GM19193 (cell line): Measurements from ENCODE around the gene GPER1.

Source experiments
- POLR2A ChIP-seq: IDR thresholded peaks from 4 replicates; pipeline ENCODE4 v1.6.1; 2011; ENCODE audit not compliant: insufficient read depth, insufficient read length; ENCODE audit errors: extremely low read depth

The GPER1 gene

DNA sequence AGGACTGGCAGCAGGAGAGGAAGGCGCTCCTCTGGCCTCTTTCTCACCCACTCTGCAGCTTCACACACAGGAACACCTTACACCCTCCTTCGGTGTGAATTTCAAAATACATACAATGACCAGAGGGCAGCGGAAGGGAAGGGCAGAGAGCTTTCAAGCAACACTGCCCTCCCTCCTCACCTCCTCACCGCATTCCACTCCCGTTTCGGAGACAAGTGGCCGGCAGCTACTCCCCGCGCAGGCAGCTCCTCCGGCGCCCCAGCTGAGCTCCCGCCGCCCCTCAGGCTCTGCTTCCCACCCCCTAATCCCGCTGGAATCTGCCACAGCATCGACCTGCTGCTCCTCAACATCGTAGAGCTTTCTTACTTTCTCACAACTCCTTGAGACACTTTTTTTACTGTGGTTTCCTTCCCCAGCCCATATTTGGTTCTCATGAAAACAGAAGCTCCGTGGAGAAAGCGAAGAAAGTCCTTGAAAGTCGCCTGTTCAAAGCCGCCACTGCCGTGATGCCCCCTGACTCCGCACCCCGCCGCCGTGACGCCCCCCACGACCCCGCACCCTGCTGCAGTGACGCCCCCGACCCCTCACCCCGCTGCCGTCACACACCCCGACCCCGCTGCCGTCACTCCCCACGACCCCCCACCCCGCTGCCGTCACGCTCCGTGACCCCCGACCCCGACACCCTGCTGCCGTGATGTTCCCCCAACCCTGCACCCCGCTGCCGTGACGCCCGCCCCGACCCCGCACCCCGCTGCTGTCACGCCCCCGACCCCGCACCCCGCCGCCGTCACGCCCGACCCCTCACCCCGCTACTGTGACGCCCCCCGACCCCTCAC is 14.6 kb upstream of the GPER1 start:
- TF ChIP-seq POLR2A: no peak

DNA sequence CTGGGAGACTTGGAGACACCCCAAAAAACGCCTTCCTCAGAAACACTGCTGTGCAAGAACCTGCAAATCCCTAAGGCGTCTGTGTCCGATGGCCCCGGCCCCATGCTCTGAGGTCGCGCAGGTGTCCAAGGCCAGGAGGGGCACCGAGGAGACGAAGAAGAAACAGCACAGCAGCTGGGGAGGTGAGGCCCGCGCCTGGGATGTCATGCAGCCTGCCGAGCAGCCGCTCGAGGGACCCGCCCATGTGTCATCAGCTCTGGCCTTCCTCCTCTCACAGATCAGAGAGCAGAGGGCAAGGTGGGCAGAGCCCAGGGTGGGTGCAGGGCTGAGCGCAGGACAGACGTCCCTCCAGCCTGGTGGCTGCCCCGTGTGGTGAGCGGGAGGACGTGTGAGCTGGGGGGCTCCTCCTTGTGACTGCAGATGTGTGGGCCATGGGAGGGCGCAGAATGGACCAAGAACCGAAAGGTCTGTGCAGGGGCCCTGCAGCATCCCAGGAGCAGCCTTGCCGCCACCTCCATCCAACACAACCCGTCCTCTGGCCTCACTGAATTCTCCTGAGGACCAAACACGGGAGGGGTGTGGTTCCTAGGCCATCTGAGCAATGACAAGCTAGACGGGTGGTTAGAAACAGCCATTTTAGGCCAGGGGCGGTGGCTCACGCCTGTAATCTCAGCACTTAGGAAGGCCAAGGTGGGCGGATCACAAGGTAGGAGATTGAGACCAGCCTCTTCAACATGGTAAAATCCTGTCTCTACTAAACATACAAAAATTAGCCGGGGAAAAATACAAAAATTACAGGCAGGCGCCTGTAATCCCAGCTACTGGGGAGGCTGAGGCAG is 13.1 kb upstream of the GPER1 start:
- TF ChIP-seq POLR2A: no peak

DNA sequence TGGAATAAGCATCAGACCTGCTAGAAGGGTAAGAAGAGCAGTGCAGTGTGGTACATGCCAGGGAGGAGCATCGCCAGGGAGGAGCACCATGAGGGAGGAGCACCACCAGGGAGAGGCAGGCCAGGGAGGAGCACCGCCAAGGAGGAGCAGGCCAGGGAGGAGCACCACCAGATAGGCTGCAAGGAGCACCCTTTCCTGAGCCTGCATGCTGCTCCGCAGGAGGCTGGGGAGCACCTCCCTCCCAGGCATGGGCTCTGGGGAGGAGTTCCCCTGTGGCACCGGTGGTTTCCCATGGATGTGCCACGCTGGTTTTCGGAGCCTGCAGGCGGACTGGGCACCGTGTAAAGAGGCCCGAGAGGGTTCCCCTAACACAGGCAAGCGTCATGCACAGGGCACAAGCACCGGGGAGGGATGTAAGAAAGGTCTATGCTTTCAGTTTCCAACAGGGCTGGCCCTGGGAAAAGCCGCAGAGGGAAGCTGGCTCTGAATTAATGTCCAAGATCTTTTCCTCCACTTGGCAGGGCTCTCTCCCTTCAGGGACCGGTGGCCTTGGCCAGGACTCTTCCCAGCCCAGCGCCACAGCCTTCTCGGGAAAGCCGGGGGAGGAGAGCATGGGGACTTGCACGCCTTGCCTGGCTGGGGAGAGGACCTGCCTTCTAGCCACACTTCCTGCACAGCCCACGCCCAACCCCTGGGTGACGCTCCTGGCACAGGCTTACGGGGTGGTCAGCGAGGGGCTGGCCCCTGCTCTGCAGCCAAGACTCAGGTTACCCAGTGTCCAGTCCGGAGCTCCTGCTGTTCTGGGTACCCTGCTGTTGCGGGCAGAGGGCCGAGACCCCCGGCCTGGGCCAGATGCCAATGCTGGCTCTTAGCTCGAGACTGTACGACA is 11.5 kb upstream of the GPER1 start:
- no peak for TF ChIP-seq POLR2A

DNA sequence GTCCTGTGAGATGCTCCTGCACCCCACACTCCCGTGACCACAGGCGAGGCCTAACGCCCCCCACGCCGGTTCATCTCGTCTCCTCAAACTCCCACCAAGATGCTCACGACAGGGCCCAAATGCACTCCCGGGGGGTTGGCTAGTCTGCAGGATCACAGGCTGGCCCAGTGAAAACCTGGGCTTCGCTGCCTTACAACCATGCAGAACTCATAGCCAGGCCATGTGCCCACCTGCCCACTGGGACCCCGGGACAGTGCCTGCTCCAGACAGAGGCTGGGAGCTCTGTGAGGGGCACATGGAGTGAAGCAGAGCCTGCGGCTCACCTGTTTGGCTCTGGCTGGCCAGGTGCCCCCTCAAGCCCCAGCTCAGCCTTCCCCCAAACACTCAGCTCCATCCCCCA is 9.4 kb upstream of the GPER1 start:
- no peak for TF ChIP-seq POLR2A

DNA sequence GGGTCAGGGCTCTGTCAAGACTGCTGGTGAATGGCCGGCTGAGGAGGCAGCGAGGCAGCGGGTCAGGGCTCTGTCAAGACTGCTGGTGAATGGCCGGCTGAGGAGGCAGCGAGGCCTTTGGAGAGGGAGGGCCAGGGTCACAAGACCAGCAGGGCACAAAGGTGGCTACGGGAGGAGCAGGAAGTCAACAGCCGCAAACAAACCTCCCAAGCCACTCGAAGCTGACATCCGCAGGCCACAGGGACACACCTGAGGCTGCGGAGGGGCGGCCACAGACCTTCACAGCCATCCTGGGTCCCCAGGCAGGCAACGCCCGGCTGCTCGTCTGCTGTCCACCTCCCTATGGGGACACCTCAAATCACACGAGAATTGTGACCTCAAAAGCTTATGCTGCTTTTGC is 8.9 kb upstream of the GPER1 start:
- no peak for TF ChIP-seq POLR2A

DNA sequence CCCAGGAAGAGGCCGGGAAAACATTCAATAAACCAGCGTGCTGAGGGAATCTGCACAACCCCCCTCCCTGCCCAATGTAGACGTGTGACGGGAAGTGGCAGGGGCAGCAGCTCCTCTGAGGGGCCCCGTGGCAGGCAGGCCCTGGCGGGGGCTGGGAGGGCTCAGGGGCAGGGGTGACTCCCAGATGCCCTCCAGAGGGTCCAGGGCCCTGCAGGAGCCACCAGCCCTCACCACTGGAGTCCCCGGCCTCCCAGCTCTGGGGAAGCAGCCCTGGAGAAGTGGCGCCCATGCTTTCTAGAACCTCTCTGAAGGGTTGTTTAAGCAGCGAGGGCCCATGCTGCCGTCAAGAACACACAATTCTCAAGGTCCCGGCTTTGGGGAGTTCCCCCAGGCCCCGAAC is 8.4 kb upstream of the GPER1 start:
- no peak for TF ChIP-seq POLR2A

DNA sequence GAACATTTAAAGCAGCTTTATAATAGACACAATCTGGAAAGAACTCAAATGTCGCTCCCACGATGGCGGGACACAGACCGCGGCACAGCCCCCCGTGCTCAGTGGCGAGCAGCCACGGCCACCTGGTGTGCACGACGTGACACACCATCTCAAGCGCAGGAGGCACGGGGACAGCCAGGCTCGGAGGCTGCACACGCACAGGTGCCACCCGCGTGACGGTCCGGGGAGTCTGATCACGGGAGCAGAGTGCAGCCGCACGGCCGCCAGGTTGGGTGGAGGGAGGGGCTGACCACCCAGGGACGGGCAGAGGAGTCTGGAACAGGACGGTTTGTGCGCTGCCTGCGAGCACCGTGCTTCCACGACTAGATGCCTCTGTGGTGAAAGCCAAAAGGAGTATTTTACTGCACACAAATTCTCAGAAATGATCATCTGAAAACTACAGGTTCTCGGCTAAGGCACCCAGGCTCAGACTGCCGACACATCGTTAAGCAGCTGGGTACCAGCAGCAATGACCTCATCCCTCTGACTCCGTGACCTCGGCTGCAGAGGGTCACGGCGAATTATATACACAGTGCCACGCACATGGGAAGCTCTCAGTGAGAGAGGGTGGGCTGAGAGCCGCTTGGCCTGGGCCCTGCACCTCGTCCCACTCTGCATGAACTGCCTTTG is 7.5 kb upstream of the GPER1 start:
- TF ChIP-seq POLR2A: no peak

DNA sequence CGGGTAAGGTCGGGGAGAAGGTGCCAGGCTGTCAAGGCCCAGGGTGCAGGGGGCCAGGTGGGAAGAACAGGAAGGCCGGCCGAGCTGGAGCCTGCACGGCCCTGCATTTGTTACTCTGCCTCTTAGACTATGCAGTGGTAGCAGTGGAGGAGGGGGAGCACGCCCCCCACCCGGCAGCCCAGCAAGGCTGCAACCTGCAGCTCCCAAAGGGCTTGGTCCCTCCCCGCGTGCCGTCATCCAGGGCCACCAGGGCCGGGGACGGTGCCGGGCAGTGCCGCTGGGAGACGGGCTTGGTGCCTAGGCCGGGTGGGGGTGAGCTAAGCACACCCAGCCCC is 7.0 kb upstream of the GPER1 start:
- TF ChIP-seq POLR2A: no peak

DNA sequence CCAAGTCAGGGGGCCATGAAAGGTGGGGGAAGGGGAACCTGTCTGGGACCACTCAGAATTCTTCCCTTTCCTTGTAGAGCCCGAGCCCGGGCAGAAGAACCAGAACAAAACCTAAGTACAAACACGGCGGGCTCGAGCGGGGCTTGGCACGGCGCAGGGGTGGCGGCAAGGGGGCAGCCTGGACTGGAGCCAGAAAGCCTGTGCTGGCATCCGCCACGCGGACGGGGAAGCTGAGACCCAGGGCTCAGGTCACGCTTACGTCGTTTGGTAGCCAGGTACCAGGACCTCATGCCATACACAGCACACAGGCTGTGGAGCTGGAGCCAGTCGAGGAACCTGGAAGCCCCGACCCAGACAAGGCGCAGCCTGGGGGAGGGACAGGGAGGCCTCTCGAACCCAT is 6.6 kb upstream of the GPER1 start:
- no peak for TF ChIP-seq POLR2A

DNA sequence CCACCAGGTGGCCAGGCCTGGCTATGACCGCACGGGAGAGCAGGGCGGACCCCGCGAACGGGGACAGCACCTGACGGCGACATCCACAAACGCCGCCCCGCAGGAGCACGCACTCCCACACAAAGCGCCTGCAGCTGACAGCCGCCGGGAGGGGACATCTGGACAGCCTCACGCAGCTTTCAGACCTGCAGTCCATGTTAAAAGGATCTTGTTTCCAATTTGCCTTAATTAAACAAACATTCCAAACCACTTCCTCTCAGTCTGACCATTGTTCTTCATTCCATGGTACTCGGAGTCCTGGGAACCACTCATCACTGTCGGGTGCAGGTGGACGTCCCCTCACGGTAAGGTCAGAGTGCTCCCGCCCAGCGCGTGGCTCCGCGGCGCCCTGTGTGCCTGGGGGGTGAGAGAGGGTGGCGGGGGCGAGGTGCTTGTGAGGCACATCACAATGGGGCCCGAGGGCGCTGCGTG is 5.9 kb upstream of the GPER1 start:
- TF ChIP-seq POLR2A: no peak

DNA sequence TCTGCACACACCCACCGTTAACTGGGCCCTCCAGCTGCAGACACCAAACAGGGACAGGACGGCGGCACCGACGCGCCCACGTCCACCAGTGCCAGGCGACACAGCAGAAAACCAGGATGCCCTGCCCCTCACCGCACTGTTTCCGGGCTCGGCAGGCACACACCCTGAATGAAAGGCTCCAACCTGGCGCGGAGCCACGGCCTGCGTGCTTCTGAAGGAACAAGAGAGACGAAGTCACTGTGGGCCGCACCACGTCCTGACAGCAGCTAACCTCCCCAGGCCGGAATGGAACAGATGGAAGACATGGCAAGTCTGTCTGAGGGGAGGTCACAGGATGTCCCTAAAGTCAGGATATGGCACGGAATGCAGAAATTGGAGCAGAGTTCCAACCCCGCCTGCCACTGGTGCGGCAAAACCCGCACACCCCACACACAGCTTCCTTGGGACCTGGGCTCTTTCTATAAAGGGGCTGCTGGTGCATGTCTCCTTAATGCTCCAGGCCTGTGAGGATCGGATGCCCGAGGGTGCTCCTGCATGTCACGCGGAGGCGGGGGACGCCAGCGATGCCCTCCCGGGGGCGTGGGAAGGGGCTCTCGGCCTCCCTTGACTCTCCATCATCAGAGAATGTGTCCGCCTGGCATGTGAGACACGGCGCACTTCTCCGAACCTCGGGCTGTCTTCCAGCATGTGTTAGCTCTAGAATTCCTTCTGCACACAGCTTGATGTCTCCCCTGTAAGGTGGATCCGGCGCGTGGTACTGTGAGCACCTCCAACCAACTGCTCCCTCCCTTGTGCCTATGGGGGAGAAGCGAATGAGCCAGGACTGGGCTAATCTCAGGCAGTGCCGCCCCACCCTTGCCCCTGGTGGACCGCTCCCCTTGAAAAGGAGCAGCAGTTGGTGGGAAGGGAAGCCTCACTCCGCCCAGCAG is 3.9 kb upstream of the GPER1 start:
- no peak for TF ChIP-seq POLR2A

DNA sequence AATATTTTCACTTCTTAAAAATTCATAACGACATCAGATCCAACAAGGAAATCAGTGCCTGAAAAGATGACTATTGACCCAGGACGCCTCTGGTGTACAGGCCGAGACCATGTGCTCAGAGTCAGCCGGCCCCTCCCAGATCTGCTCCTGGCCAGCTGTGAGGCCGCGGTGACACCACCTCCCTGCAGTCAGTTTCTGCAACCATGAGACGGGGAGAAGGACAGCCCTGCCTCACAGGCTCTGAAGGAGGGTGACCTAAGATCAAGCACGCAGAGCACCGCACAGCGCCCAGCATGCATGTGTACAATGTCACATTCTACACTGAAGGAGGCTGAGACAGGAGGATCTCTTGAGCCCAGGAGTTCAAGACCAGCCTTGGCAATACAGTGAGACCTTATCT is 2.6 kb upstream of the GPER1 start:
- no peak for TF ChIP-seq POLR2A

DNA sequence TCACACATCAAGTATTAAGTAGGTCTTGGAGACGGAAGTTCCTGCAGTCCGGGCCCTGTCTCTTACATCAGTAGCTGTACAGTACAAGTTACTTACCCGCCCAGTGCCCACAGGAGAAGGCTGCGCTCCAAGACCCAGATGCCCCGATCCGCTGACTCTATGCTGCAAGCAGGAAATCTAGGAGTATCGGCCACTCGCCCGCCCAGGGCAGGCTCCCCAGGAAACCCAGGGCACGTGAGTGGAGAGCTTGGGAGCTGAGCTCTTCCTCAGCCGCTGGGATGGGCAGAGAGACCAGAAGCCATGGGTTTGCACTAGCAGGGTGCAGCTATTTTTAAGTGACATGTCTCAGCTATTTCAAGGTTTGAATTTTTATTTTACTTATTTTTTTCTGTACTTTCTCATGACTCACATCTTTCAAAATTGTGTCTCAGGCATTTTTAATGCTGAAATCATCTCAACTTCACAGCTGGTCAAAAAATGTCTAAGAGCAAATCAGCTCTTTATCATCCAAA is 1.9 kb upstream of the GPER1 start:
- no peak for TF ChIP-seq POLR2A
